Activated naive CD4-positive, alpha-beta T cell treated with anti-CD3 and anti-CD28 coated beads, Interleukin-2, amount 10 ng/mL, durations not matched to agents 7 days and 5 days (primary cell): Measurements from ENCODE around the gene PLA2G6.

ENCODE experiments used
- CTCF ChIA-PET: fragments of 350-600 bp; sonication (Branson Sonifier 250); formaldehyde crosslinking; loops from one replicate; lab custom pipeline; 2021; ENCODE audit warnings: antibody characterized with exemption; lab: Charles Lee
- DNase-seq: peaks from one replicate; pipeline ENCODE4 v3.0.0-alpha.2; 2020
- H3K27ac Mint-ChIP-seq: one replicate; pipeline ENCODE4 v1.8.0; 2021; ENCODE audit warnings: mild to moderate bottlenecking, moderate library complexity, mixed read lengths
- H3K27me3 Mint-ChIP-seq: one replicate; pipeline ENCODE4 v1.8.0; 2021; ENCODE audit warnings: mild to moderate bottlenecking, mixed read lengths
- H3K36me3 Mint-ChIP-seq: one replicate; pipeline ENCODE4 v1.8.0; 2021; ENCODE audit warnings: mixed read lengths
- H3K4me1 Mint-ChIP-seq: one replicate; pipeline ENCODE4 v1.8.0; 2021; ENCODE audit warnings: mixed read lengths
- H3K4me3 Mint-ChIP-seq: one replicate; pipeline ENCODE4 v1.8.0; 2021; ENCODE audit warnings: mild to moderate bottlenecking, moderate library complexity, mixed read lengths
- H3K9me3 Mint-ChIP-seq: one replicate; pipeline ENCODE4 v1.8.0; 2021; ENCODE audit warnings: mixed read lengths

The PLA2G6 gene

DNA sequence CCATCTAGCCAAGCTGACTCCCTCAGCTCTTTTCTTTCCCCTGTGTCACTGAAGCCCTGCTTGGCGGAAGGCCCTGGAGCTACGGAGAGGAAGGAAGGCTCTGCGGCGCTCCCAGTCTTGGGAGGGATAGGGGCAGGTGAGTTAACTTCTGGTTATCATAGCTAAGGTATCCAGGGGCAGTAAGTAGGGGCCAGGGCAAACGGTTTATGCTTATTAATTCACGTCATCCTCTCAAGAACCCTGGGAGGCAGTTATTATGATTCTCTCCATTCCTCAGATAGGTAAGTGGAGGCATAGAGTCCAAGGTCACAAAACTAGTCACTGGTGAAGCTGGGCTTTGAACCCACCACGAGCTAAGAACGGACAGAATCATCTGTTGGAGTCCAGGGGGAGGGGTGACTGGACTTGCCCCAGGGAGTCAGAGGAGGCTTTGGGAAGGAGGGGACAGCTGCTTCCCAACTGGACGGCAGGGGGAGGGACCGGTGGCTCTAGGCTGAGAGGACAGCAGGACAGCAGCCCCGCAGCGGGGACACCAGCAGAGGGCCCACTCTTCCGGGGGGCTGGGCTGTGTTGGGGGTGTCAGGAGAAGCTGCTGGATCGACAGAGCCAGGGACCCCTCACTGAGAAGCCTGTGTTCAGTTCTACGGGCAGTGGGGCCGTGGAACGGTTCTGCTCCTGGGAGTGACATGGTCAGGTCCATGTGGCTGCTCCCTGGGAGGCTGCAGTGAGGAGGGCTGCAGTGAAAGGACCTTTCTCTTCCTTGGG is 74.6 kb downstream of the PLA2G6 start:
- H3K36me3 Mint-ChIP-seq = no peaks in the 10 kb centered on the region
- peaks cover 3% of the 10 kb centered on the region for H3K27me3 Mint-ChIP-seq
- H3K27ac Mint-ChIP-seq = no peak overlapping the region
- H3K4me3 Mint-ChIP-seq = no peak overlapping the region
- DNase-seq = no peak
- CTCF ChIA-PET = no interaction called here
- no peaks in the 10 kb centered on the region for H3K9me3 Mint-ChIP-seq
- peaks cover 7% of the 10 kb centered on the region for H3K4me1 Mint-ChIP-seq

DNA sequence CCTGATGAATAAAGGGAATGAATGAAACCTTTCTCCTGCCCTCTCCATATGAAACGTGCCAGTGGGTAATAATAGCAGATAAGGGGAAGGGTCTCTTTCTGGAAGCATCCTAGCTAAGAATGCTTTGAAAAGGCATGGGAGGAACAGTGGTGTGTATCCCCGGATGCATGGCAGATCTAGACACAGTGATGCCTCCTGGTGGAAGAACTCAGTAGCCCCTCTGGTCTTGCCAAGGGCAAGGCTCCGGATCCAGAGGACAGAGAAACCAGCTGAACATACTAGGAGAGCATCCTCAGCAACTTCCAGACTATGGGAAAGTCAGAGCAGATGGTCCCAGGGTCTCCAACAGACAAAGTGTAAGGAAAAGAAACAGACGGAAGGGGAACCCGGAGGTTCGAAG is 77.5 kb downstream of the PLA2G6 start:
- no peak overlapping the region for H3K4me3 Mint-ChIP-seq
- no peaks in the 10 kb centered on the region for H3K9me3 Mint-ChIP-seq
- H3K36me3 Mint-ChIP-seq = no peaks in the 10 kb centered on the region
- peaks cover 7% of the 10 kb centered on the region for H3K4me1 Mint-ChIP-seq
- DNase-seq = no peak
- H3K27me3 Mint-ChIP-seq = peaks cover 3% of the 10 kb centered on the region
- CTCF ChIA-PET = interaction anchor here (0.6 to 2.6 kb wide), 4 partner anchors 11 to 52 kb away, joined by 3 to 12 read pairs (median 4); no protein-coding TSS in a partner anchor
- no peak overlapping the region for H3K27ac Mint-ChIP-seq

DNA sequence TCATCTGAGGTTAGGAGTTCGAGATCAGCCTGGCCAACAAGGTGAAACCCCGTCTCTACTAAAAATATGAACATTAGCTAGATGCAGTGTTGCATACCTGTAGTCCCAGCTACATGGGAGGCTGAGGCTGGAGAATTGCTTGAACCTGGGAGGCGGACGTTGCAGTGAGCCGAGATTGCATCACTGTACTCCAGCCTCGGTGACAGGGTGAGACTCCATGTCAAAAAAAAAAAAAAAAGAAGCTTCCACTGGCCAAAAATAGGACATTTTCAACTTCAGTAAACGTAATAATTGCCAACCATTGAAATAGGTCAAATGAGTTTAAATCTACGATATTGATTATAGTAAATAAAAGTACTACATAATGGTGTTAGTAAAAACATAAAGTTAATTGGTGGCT is 78.0 kb downstream of the PLA2G6 start:
- Mint-ChIP-seq H3K36me3 (no peaks in the 10 kb centered on the region), H3K9me3 (no peaks in the 10 kb centered on the region), H3K27me3 (peaks cover 3% of the 10 kb centered on the region), H3K4me3 (no peak overlapping the region), H3K4me1 (peaks cover 7% of the 10 kb centered on the region), H3K27ac (no peak overlapping the region)
- no peak for DNase-seq
- CTCF ChIA-PET = interaction anchor here (0.6 to 2.6 kb wide), 4 partner anchors 9 to 52 kb away, joined by 3 to 12 read pairs (median 4); no protein-coding TSS in a partner anchor

DNA sequence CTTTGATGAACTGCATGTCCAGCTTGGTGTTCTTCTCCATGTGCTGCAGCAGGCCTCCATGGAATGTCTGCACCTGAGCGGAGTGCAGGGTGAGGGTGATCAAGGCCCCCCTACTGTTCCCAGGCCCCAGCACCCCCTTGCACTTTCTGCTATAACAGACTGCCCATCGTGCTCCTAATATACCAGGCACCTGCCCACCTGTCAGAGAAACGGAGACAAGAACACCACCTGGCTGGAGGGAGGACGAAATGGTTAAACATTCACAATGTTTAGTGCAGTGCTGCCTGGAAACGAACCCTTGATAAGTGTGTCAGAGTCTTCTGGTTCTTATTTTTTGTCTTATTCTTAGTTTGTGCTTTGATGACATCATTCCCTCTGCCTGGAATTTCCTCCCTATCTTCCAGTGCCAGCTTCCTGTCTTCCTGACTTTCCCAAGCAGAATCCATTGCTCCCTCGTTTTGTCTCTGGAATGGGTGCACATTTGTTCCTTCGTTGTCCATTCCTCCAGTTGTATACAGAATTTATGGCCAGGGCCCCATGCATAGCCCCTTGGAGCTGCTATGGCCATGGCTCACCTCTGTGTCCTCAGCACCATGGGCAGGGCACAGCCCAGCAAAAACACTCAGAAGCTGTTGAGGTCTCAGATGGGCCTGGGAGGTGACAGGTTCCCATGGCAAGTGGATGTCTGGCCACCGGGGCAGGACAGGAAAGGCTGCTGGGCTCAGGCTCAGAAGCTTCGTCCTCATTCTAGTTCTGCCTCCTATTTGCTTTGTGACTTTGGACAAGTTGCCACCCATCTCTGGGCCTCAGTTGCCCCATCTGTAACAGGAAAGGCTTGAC is 83.0 kb downstream of the PLA2G6 start:
- no peak overlapping the region for H3K4me3 Mint-ChIP-seq
- no peaks in the 10 kb centered on the region for H3K9me3 Mint-ChIP-seq
- no peak overlapping the region for H3K27ac Mint-ChIP-seq
- H3K27me3 Mint-ChIP-seq = no peaks in the 10 kb centered on the region
- H3K36me3 Mint-ChIP-seq = no peaks in the 10 kb centered on the region
- no peak for DNase-seq
- CTCF ChIA-PET = interaction anchor here (1.0 to 4.3 kb wide), 3 partner anchors 41 to 132 kb away, joined by 3 to 14 read pairs (median 3); partner anchors contain the start of gene PICK1
- no peaks in the 10 kb centered on the region for H3K4me1 Mint-ChIP-seq

DNA sequence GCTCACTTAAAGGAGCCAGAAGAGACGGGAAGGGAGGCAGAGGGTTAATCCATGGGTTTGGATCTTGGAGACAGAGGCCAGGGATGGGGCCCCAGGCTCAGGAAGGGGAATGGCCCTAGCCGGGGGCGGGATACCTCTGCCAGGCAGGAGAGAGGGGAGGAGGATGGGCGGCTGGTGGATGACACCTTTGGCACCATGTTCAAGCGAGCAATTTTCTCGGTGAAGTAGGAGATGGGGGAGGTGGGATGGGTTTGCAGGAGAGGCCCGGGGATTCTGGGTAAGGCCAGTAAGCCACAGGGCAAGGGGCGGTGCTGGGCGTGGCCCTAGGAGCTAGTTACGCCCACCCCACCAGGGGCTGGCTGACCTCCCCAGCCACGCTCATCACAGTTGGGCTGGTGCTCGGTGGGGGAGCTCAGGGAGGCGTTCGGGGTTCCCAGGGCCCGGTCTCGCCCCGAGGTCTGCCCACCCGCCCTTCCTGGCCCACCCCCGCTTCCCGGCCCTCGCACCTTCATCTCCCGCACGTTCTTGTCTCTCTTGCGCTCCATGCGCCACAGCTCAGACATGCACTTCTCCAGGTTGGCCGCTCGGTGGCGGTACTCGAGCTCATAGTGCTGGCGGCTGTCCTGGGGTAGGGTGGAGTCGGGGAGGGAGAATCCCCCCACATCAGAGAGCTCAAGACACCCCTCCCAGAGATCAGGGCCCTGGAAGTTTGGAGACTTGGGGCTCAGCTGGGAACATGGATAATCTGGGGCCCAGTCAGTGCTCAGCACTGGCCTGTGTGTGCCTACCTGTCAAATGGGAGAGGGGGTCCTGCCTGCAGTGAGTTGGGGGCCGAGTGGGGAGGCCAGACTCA is 83.8 kb downstream of the PLA2G6 start:
- H3K36me3 Mint-ChIP-seq = no peaks in the 10 kb centered on the region
- H3K9me3 Mint-ChIP-seq = no peaks in the 10 kb centered on the region
- H3K27me3 Mint-ChIP-seq = no peaks in the 10 kb centered on the region
- no peak for DNase-seq
- H3K4me1 Mint-ChIP-seq = no peaks in the 10 kb centered on the region
- H3K27ac Mint-ChIP-seq = no peak overlapping the region
- H3K4me3 Mint-ChIP-seq = no peak overlapping the region
- CTCF ChIA-PET = interaction anchor here (1.0 to 1.3 kb wide), 2 partner anchors 41 to 131 kb away, joined by 3 read pairs; partner anchors contain the start of gene PICK1

DNA sequence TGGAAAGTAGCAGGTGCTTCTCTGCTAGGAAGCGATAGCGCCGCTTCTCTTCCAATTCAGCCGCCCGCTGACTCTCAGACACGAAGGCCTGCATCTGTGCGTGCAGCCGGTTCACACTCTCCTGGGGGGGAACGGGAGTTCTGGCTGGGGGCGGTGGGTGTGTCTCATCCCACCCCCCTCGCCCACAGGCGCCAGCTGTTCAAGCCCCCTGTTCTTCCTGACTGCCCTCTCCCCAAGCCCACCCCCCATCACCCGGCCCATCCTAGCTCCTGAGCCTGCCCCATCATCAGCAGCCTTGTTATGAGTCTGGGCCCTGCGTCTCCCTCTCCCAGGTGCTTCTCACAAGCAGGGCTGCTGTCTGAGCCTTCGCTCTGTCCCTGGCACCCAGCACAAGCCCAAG is 84.6 kb downstream of the PLA2G6 start:
- Mint-ChIP-seq H3K27ac (no peak overlapping the region), H3K4me3 (no peak overlapping the region)

DNA sequence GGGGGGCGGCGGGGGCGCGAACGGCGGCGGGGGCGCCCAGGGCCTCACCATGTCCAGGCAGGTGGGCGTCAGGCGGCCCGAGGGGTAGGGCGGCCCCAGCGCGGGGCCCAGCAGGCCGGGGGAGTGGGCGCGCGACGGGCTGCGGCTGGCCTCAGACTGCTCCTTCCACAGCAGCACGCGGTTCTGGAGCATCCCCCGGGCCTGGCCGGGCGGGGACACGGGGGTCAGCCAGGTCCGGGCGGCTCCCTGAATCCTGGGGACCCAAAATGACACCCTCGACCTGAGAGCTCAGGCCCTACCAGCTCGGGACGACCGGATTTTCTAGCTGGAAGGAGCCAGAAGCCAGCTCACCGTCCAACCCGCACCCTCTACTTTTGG is 92.2 kb downstream of the PLA2G6 start:
- Mint-ChIP-seq H3K9me3 (no peaks in the 10 kb centered on the region), H3K27ac (no peak overlapping the region), H3K4me3 (no peak overlapping the region), H3K27me3 (peaks cover 35% of the 10 kb centered on the region), H3K4me1 (no peaks in the 10 kb centered on the region), H3K36me3 (no peaks in the 10 kb centered on the region)
- CTCF ChIA-PET = no interaction called here
- DNase-seq = no peak

More for the DNA sequence above, 84.6 kb downstream of the PLA2G6 start:
- Mint-ChIP-seq H3K27me3 (no peaks in the 10 kb centered on the region), H3K4me1 (no peaks in the 10 kb centered on the region), H3K9me3 (no peaks in the 10 kb centered on the region), H3K36me3 (no peaks in the 10 kb centered on the region)
- CTCF ChIA-PET = interaction anchor here (0.6 kb wide), 1 partner anchor 571 kb away, joined by 3 read pairs; no protein-coding TSS in a partner anchor
- DNase-seq = no peak

DNA sequence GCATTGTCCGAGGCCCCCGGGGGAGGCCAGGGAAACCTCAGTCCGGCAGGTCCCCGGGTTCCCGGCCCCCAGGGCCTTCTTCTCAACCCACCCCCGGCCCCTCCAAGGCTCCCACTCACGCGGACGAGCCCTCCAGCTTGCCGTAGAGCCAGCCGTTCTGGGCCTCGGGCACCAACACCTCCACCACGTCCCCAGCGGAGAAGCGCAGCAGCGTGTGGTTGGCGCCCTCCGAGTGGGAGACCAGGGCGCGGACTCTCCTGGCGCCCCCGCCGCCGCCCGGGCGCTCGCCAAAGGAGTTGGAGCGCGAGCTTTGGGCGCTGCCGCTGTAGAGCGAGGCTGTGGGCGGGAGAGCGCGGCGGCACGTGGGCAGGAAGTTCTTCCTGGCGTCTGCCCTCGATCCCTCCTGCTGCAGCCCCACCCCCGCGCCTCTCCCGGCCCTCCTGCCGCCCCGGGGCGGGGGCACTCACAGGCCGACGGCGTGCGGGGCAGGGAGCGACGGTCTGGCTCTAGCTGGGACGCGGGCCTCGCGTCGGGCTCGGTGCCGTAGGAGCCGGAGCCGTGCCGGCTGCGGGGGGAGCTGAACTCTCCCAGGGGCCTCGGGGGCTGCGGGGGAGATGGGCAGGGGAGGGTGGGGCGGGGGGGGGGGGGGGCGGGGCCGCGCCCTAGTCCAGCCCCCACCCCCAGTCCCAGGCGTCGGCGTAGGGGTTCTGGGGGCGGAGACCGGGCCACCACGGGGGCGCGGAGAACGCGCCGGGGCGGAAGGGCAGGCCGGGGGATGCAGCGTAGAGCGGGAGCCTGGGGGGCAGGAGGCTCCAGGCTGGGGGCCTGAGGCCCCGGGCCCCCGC is 92.8 kb downstream of the PLA2G6 start:
- no peak overlapping the region for H3K27ac Mint-ChIP-seq
- no peak overlapping the region for H3K4me3 Mint-ChIP-seq
- no peaks in the 10 kb centered on the region for H3K4me1 Mint-ChIP-seq
- no peak for DNase-seq
- CTCF ChIA-PET = no interaction called here
- peaks cover 41% of the 10 kb centered on the region for H3K27me3 Mint-ChIP-seq
- no peaks in the 10 kb centered on the region for H3K9me3 Mint-ChIP-seq
- H3K36me3 Mint-ChIP-seq = no peaks in the 10 kb centered on the region

DNA sequence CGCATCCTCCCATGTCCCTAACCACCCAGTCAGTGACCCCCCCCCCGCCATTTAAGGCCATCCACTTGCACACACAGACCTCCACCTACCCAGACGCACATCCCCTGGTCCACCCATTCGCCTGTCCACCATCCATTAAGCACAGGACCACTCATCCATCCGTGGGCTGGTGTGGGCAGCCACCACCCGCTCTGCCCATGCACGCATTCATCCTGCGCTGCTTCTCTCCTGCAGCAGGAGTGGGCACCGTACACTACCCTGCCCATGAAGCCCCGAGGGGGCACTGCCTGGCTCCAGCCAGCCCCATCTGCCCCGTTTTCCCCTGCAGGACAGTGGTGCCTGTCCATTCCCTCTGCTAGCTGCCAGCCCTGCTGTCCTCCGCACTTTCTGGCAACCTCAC is 93.8 kb downstream of the PLA2G6 start:
- no peak overlapping the region for H3K4me3 Mint-ChIP-seq
- H3K27ac Mint-ChIP-seq = no peak overlapping the region
- H3K4me1 Mint-ChIP-seq = no peaks in the 10 kb centered on the region
- no peaks in the 10 kb centered on the region for H3K36me3 Mint-ChIP-seq
- CTCF ChIA-PET = no interaction called here
- H3K9me3 Mint-ChIP-seq = no peaks in the 10 kb centered on the region
- DNase-seq = no peak
- peaks cover 51% of the 10 kb centered on the region for H3K27me3 Mint-ChIP-seq

DNA sequence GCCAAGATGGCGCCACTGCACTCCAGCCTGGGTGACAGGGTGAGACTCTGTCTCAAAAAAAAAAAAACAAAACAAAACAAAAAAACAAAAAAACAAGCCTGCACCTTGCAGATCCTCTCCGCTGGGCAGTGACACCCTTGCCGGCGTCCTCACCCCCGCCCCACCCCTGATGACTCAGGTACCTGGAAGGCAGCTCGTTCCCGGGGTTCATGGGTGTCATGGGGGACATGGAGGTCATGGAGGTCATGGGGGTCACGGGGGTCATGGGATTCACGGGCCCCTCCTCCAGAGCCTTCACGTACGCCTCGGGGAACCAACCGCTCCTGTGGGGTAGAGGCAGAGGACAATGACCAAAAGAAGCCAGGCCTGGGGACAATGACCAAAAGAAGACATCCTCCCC is 94.7 kb downstream of the PLA2G6 start:
- Mint-ChIP-seq H3K27me3 (peaks cover 60% of the 10 kb centered on the region), H3K9me3 (no peaks in the 10 kb centered on the region), H3K4me1 (no peaks in the 10 kb centered on the region), H3K27ac (no peak overlapping the region), H3K4me3 (no peak overlapping the region), H3K36me3 (no peaks in the 10 kb centered on the region)
- CTCF ChIA-PET = no interaction called here
- no peak for DNase-seq

DNA sequence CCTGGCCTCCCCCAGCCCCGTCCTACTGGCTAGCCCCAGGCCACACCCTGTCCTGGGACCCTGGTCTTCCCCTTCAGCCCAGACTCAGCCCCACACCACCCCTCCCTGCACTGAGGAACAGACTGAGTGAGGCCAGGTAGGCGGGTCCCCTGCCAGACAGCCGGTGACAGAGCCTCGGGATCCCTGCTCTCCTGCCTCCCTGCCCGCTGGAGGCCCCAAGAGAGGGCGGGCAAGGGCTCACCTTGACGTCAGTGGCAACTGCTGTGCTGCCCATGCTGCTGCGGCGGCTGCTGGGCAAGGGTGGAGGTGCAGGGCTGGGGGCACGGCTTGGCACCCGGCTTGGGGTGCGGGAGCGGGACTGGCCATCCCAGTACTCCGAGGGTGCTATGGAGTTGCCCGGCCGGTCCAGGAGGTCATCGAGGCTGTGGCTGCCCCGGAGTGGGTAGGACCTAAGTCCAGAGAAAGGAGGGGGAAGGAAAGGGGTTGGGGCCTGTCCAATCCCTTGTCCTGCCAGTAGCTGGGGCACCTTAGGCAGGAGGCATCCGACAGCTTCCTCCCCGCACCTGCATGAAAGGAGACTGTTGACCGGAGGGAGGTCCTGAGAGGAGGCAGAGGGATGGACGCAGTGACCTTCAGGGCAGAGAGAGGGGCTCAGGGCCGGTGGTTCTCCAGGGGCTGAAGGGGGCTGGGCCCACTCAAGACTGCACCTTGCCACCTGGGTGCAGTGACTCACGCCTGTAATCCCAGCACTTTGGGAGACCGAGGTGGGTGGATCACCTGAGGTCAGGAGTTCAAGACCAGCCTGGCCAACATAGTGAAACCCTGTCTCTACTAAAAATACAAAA is 95.4 kb downstream of the PLA2G6 start:
- no peaks in the 10 kb centered on the region for H3K4me1 Mint-ChIP-seq
- CTCF ChIA-PET = no interaction called here
- no peak for DNase-seq
- peaks cover 67% of the 10 kb centered on the region for H3K27me3 Mint-ChIP-seq
- H3K4me3 Mint-ChIP-seq = no peak overlapping the region
- no peaks in the 10 kb centered on the region for H3K36me3 Mint-ChIP-seq
- no peak overlapping the region for H3K27ac Mint-ChIP-seq
- H3K9me3 Mint-ChIP-seq = no peaks in the 10 kb centered on the region

DNA sequence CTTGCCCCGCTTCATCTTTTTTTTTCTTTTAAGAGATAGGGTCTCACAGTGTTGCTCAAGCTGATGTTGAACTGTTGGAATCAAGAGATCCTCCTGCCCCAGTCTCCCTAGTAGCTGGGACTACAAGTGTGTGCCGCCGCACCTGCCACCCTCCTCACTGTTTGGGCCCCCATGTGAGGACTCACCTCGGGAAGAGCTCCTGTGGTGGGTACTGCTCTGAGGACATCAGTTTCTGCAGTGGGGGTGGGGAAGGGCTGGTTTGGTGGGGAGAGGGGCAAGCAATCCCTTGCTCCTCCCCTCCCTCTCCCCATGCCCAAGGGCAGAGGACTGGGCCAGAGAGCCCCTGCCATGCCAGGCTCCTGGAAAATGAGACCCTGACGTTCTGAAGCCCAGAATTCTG is 96.1 kb downstream of the PLA2G6 start:
- Mint-ChIP-seq H3K36me3 (no peaks in the 10 kb centered on the region), H3K9me3 (no peaks in the 10 kb centered on the region), H3K27ac (no peak overlapping the region), H3K4me3 (no peak overlapping the region), H3K27me3 (peaks cover 68% of the 10 kb centered on the region), H3K4me1 (no peaks in the 10 kb centered on the region)
- CTCF ChIA-PET = no interaction called here
- DNase-seq = no peak
